ENCODE results near the gene DAP.

Gene DAP, protein sequence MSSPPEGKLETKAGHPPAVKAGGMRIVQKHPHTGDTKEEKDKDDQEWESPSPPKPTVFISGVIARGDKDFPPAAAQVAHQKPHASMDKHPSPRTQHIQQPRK

DNA sequence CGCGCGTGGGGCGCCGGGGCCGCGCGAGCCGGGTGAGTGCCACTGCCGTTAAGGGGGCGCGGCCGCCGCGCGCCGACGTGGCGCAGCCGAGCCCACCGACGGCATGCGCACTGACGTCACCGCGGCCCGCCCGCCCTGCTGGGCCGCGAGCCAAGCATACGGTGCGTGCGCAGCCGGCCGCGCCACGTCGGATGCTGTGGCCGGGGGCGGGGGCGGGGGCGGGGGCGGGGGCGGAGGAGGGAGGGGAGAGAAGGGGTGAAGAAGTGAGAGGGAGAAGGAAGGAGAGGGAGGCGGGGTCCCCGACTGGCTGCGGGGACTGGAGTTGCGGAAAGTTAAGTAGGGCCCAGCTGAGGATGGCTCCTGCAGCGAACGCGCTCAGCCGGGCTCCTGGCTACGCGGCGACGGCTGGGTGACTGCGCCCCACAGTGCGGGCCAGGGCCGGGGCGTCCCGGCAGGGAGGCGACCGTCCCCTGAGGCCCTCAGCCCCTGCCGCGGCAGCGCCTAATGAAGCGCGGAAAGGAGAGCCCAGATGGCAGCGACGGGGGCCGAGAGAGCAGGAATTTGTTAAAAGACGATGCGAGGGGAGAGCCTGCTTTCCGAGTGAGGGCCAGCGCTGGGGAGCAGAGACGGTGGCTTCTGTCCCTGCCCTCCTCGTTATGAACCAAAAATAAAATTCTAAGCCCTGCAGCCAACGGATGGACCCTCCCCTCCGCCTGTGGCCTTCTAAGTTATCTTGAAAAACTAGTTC, at the start of gene DAP:
TSS of gene DAP (minus strand) at position 50 of the 748 bp plus-strand sequence. CDS start 166 bp downstream, outside the sequence.
- Histone ChIP-seq H3K9ac (peak within 1 kb of the TSS; percentile 93), H3K4me1 (peaks cover 56% of the 10 kb centered on the region), H4K20me1 (peaks cover 38% of the 10 kb centered on the region), H3K27ac (peak within 1 kb of the TSS; percentile 98), H3K4me3 (peak within 1 kb of the TSS; percentile 92), H3K27me3 (no peaks in the 10 kb centered on the region), H3K9me3 (no peaks in the 10 kb centered on the region), H3K36me3 (peaks cover 16% of the 10 kb centered on the region; the same call in 1 of the 2 replicates), H3K4me2 (peak within 1 kb of the TSS; percentile 92)
- TF ChIP-seq Cebpa-rat (IDR thresholded peaks at IDR 0.05), result no peak

DNA sequence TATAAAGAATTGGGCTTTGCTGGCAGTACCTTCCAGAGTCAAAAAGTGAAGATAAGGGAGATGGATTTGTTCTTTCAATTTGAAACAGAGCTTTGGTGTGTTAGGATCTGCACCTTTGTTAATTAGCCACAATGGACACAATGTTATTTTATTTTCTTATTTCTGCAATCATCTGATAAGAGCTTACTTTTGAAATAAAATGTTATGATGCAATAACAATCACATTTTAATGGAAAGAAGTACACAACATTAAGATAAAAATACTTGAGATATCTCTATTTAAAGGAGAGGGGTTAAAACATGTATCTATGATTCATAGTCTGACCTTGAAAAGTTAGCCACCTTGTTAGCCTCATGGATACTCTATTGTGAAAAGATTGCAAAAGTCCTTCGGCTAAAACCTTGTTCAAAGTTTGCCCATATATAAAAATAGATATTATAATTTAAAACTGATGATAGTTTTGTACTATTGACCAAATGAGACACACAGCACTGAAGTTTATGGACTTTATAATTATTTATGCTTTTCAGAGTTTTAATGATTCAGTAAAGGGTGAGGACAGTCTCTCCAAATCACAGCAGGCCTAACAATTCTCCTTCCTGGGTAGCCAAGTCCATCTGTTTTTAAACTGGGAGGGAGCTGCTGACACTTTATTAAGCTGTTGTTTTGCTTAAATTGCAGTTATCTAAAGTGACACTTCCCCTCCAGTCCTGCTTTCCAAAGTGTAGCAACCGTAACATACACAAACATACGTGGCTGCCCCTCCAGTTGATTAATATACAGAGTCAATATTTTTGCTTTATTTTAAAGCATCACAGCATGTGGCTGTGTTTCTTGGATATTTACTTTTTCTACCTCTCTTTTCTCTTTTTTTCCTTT, 47.6 kb upstream of the DAP start:
- no peak for TF ChIP-seq Cebpa-rat (IDR thresholded peaks at IDR 0.05)
- Histone ChIP-seq H3K27me3 (no peaks in the 10 kb centered on the region), H3K4me1 (no peaks in the 10 kb centered on the region), H3K9me3 (peaks cover 21% of the 10 kb centered on the region), H4K20me1 (no peaks in the 10 kb centered on the region), H3K4me2 (no peak overlapping the region), H3K4me3 (no peak overlapping the region), H3K27ac (no peak overlapping the region), H3K9ac (no peak overlapping the region), H3K36me3 (no peaks in the 10 kb centered on the region)

DNA sequence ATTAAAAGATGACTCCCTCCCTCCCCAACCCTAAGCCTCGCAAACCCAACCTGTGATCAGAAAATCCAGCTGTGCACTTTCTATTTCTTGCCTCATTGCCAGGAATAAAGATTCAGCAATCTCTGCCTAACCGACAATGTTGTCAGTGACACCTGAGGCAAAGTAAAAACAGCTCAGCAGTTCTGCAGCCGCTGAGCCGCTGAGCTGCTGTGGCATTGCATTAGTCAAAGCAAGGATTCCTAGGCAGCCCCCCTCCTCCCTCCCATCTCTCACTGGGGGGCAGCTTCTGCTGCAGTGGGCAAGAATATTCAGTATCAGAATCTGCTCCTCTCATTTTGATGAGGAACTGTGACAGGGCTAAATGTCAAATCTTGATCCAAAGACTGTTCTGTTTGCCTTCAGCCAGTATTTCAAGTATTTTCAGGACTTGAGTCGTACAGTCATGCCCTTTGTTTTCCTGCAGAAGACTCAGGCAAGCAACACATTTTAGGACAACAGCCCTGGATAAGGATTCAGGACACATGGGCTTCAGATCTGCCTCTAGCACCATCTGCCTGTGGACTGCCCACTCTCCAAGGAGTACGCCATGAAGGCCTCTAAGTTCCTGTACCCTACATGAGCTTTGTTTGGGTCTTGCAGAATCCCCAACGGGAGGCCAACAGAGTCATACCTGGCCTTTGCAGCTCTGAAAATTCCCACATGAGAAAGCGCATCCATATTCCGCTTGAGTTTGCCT, 41.1 kb upstream of the DAP start:
- H3K9me3 ChIP-seq, result peaks cover 18% of the 10 kb centered on the region
- no peaks in the 10 kb centered on the region for H3K27me3 ChIP-seq
- no peak for TF ChIP-seq Cebpa-rat (IDR thresholded peaks at IDR 0.05)
- H3K9ac ChIP-seq, result no peak overlapping the region
- no peaks in the 10 kb centered on the region for H4K20me1 ChIP-seq
- H3K4me1 ChIP-seq, result peaks cover 4% of the 10 kb centered on the region
- no peak overlapping the region for H3K4me3 ChIP-seq
- H3K27ac ChIP-seq, result no peak overlapping the region
- H3K36me3 ChIP-seq, result no peaks in the 10 kb centered on the region
- no peak overlapping the region for H3K4me2 ChIP-seq

DNA sequence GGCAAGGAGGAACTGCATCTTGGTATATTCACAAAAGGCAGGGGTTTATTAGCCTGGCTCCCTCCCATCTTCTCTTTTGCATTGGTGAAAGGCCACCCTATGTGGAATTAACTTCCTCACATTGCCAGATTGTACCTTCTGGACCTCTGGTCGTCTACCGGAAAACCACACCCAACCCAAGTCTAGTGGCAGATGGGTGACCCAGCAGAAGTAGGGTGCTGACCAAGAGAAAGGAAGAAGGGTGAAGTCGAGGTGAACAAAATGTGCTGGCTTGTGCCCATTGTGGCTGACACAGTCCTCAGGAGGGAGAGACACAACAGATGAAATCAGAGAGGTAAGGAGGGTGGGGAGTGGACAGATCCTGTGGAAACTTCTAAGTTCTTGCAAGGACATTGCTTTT, 39.8 kb upstream of the DAP start:
- peaks cover 14% of the 10 kb centered on the region for H3K9me3 ChIP-seq
- H3K27me3 ChIP-seq, result no peaks in the 10 kb centered on the region
- H3K27ac ChIP-seq, result no peak overlapping the region
- H3K4me1 ChIP-seq, result peaks cover 11% of the 10 kb centered on the region
- no peaks in the 10 kb centered on the region for H4K20me1 ChIP-seq
- TF ChIP-seq Cebpa-rat (IDR thresholded peaks at IDR 0.05), result no peak
- no peak overlapping the region for H3K4me3 ChIP-seq
- H3K36me3 ChIP-seq, result no peaks in the 10 kb centered on the region
- no peak overlapping the region for H3K4me2 ChIP-seq
- H3K9ac ChIP-seq, result no peak overlapping the region

DNA sequence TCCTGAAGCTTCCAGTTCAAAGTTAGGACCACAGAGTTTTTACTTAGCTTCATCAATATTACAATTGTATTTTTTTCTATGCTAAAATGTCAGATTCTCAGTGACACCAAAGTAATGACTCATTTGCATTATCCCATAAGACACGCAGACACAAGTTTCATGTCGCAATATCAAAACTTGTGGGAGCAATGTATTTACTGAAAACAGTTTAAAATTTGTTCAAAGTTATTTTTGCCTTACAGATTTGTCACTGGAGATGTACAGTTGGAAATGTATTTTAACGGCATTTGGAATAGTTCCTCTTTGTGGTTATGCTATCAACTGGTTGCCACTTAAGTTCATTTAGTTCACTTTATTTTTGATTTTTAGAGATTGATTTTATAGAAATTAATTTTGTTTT, 36.2 kb upstream of the DAP start:
- Histone ChIP-seq H4K20me1 (no peaks in the 10 kb centered on the region), H3K4me3 (no peak overlapping the region), H3K27ac (0 out of 2 replicates have a peak overlapping the region, but pooled peaks have one; percentile 6), H3K27me3 (no peaks in the 10 kb centered on the region), H3K9ac (no peak overlapping the region), H3K4me2 (peak overlapping the region; percentile 47), H3K4me1 (peaks cover 16% of the 10 kb centered on the region), H3K9me3 (no peaks in the 10 kb centered on the region), H3K36me3 (no peaks in the 10 kb centered on the region)
- TF ChIP-seq Cebpa-rat (IDR thresholded peaks at IDR 0.05), result no peak

DNA sequence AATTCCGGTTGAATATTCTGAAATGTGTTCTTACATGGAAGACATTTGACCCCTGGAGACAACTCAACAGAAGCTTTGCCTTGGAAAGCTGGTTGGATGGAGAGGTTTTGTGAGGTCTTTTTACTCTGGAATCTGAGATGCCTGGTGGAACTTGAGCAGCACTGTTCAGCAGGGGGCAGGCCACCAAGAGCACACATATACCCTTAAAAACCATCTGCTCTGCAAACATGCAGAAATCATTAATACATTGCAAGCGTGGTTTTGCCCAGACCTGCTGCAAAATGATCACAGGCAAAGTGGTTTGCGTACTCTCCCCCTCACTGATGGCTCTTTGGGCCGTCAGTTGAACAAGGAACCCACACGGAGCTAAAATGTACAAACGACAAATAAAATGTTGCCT, 32.8 kb upstream of the DAP start:
- H3K4me2 ChIP-seq, result no peak overlapping the region
- H3K36me3 ChIP-seq, result no peaks in the 10 kb centered on the region
- H3K4me1 ChIP-seq, result peaks cover 17% of the 10 kb centered on the region
- H3K4me3 ChIP-seq, result no peak overlapping the region
- no peaks in the 10 kb centered on the region for H3K9me3 ChIP-seq
- no peak overlapping the region for H3K9ac ChIP-seq
- no peaks in the 10 kb centered on the region for H4K20me1 ChIP-seq
- no peak for TF ChIP-seq Cebpa-rat (IDR thresholded peaks at IDR 0.05)
- no peak overlapping the region for H3K27ac ChIP-seq
- no peaks in the 10 kb centered on the region for H3K27me3 ChIP-seq

DNA sequence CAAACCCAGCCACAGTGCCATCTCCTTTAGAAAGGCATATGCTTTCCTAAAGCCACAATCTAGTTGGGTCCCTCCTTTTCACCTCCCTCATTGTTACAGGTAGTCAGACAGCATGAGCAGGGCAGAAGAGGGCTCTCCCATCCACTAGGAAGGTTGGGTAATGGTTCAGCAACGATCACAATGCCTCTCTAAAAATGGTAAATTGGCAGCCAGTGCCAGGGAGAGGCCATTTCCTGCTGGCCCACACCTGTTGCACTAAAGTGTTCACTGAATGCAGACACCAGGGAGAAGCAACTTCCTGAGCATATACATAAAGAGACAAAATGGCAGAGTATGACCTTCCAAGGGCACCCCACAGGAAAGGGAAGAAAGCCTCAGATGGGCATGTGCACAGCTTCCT, 31.3 kb upstream of the DAP start:
- Histone ChIP-seq H3K4me3 (no peak overlapping the region), H3K4me1 (peaks cover 15% of the 10 kb centered on the region), H3K9me3 (no peaks in the 10 kb centered on the region), H3K9ac (no peak overlapping the region), H3K36me3 (no peaks in the 10 kb centered on the region), H3K4me2 (no peak overlapping the region), H3K27me3 (no peaks in the 10 kb centered on the region), H3K27ac (no peak overlapping the region; the same call in 1 of the 2 replicates), H4K20me1 (no peaks in the 10 kb centered on the region)
- no peak for TF ChIP-seq Cebpa-rat (IDR thresholded peaks at IDR 0.05)

DNA sequence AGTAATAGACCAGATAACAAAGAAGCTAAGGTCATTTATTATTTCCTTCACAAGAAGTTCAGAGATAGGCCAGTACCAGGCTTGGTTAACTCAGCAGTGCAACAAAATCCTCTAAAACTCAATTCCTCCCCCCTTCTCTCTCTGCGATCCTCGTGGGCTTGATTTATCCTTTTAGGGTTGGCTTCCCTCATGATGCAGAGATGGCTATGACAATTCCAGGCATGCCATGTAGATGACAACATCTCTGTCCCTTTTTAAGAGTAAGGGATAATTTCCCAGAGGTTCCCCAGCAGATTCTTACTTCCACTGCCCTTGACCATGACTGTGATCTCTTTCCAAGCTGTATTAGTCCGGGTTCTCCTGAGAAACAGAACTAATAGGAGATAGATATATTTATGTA, 28.7 kb upstream of the DAP start:
- no peak for TF ChIP-seq Cebpa-rat (IDR thresholded peaks at IDR 0.05)
- H3K27ac ChIP-seq, result no peak overlapping the region
- H3K9me3 ChIP-seq, result no peaks in the 10 kb centered on the region
- H3K9ac ChIP-seq, result no peak overlapping the region
- no peak overlapping the region for H3K4me2 ChIP-seq
- no peaks in the 10 kb centered on the region for H3K27me3 ChIP-seq
- H3K4me3 ChIP-seq, result no peak overlapping the region
- no peaks in the 10 kb centered on the region for H4K20me1 ChIP-seq
- peaks cover 11% of the 10 kb centered on the region for H3K4me1 ChIP-seq
- H3K36me3 ChIP-seq, result no peaks in the 10 kb centered on the region

DNA sequence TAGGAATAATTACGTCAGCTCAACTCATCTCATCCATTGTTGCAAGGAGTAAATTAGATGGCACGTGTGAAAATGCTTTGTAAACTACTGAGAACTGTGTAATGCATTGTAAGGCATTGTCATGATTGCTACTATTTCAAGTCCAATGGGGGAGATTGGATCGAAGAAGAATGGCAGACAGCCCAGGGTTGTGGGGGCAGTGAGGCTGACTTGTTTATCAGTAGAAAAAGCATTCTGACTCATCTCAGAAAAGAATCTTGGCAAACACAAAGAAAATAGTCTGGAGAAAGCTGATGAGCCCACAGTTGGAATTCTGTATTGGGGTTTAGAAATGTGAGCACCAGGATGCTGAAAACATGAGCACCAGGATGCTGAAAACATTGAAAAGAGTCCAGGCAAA, 28.0 kb upstream of the DAP start:
- H3K27ac ChIP-seq, result no peak overlapping the region
- H3K36me3 ChIP-seq, result no peaks in the 10 kb centered on the region
- H3K27me3 ChIP-seq, result no peaks in the 10 kb centered on the region
- peaks cover 11% of the 10 kb centered on the region for H3K4me1 ChIP-seq
- no peak overlapping the region for H3K4me3 ChIP-seq
- no peaks in the 10 kb centered on the region for H4K20me1 ChIP-seq
- H3K9ac ChIP-seq, result no peak overlapping the region
- no peak for TF ChIP-seq Cebpa-rat (IDR thresholded peaks at IDR 0.05)
- H3K9me3 ChIP-seq, result no peaks in the 10 kb centered on the region
- no peak overlapping the region for H3K4me2 ChIP-seq
